ENCODE results near the gene MRPL22.

Gene MRPL22

GRCh38 chr5:154947778-154948177 lies 6.9 kb downstream of the MRPL22 start:
- Histone ChIP-seq H3K27me3 (ENCODE audit: insufficient read depth, low read length, poor library complexity) (no peaks in the 10 kb centered on the region), H3K4me1 (ENCODE audit: insufficient read depth, low read length) (peaks cover 12% of the 10 kb centered on the region), H4K20me1 (ENCODE audit: insufficient read depth, low read length) (peaks cover 11% of the 10 kb centered on the region), H2AFZ (ENCODE audit: low read depth, low read length) (no peak overlapping the region), H3K36me3 (ENCODE audit: insufficient read depth, low read length) (peaks cover 11% of the 10 kb centered on the region; the same call in 1 of the 2 replicates), H3K79me2 (ENCODE audit: insufficient read depth, low read length) (peaks cover 87% of the 10 kb centered on the region), H3K4me3 (ENCODE audit: low read depth in 1 of 2, low read length in 2 of 2) (no peak overlapping the region), H3K9ac (ENCODE audit: low read depth, low read length) (no peak overlapping the region), H3K4me2 (ENCODE audit: insufficient read depth, low read length) (no peak overlapping the region), H3K27ac (ENCODE audit: low read length) (no peak overlapping the region), H3K9me3 (ENCODE audit: insufficient read depth, low read length, severe bottlenecking) (no peaks in the 10 kb centered on the region)
- TF ChIP-seq EZH2 (IDR thresholded peaks at IDR 0.05; ENCODE audit: borderline replicate concordance, low read depth, low read length, severe bottlenecking) (no peak), CTCF (IDR thresholded peaks at IDR 0.05; ENCODE audit: borderline replicate concordance, extremely low read depth, low read length, poor library complexity, severe bottlenecking) (no peak)
- DNase-seq (no peak), ATAC-seq (ENCODE audit: insufficient read depth, low read depth) (no peak)

- Histone ChIP-seq H2AFZ (ENCODE audit: low read depth, low read length) (no peak overlapping the region), H3K9me3 (ENCODE audit: insufficient read depth, low read length, severe bottlenecking) (no peaks in the 10 kb centered on the region), H3K4me1 (ENCODE audit: insufficient read depth, low read length) (peaks cover 6% of the 10 kb centered on the region), H3K4me2 (ENCODE audit: insufficient read depth, low read length) (no peak overlapping the region), H3K36me3 (ENCODE audit: insufficient read depth, low read length) (peaks cover 8% of the 10 kb centered on the region; the same call in 1 of the 2 replicates), H3K4me3 (ENCODE audit: low read depth in 1 of 2, low read length in 2 of 2) (no peak overlapping the region), H3K27me3 (ENCODE audit: insufficient read depth, low read length, poor library complexity) (no peaks in the 10 kb centered on the region), H3K27ac (ENCODE audit: low read length) (no peak overlapping the region), H4K20me1 (ENCODE audit: insufficient read depth, low read length) (peaks cover 11% of the 10 kb centered on the region), H3K9ac (ENCODE audit: low read depth, low read length) (no peak overlapping the region), H3K79me2 (ENCODE audit: insufficient read depth, low read length) (peaks cover 81% of the 10 kb centered on the region)
- DNase-seq (no peak), ATAC-seq (ENCODE audit: insufficient read depth, low read depth) (no peak)
- TF ChIP-seq CTCF (IDR thresholded peaks at IDR 0.05; ENCODE audit: borderline replicate concordance, extremely low read depth, low read length, poor library complexity, severe bottlenecking), result no peak
- TF ChIP-seq EZH2 (IDR thresholded peaks at IDR 0.05; ENCODE audit: borderline replicate concordance, low read depth, low read length, severe bottlenecking), result no peak
Measured at GRCh38 chr5:154948313-154948712, 7.4 kb downstream of the MRPL22 start.

- H3K4me2 ChIP-seq (ENCODE audit: insufficient read depth, low read length), result no peak overlapping the region
- H3K36me3 ChIP-seq (ENCODE audit: insufficient read depth, low read length), result peaks cover 8% of the 10 kb centered on the region; the same call in 1 of the 2 replicates
- H3K9me3 ChIP-seq (ENCODE audit: insufficient read depth, low read length, severe bottlenecking), result no peaks in the 10 kb centered on the region
- ATAC-seq (ENCODE audit: insufficient read depth, low read depth) (no peak), DNase-seq (no peak)
- peaks cover 11% of the 10 kb centered on the region for H4K20me1 ChIP-seq (ENCODE audit: insufficient read depth, low read length)
- H3K27me3 ChIP-seq (ENCODE audit: insufficient read depth, low read length, poor library complexity), result no peaks in the 10 kb centered on the region
- no peak for TF ChIP-seq CTCF (IDR thresholded peaks at IDR 0.05; ENCODE audit: borderline replicate concordance, extremely low read depth, low read length, poor library complexity, severe bottlenecking)
- TF ChIP-seq EZH2 (IDR thresholded peaks at IDR 0.05; ENCODE audit: borderline replicate concordance, low read depth, low read length, severe bottlenecking), result no peak
- H3K4me3 ChIP-seq (ENCODE audit: low read depth in 1 of 2, low read length in 2 of 2), result no peak overlapping the region
- H3K9ac ChIP-seq (ENCODE audit: low read depth, low read length), result no peak overlapping the region
- no peak overlapping the region for H3K27ac ChIP-seq (ENCODE audit: low read length)
- H2AFZ ChIP-seq (ENCODE audit: low read depth, low read length), result no peak overlapping the region
- peaks cover 72% of the 10 kb centered on the region for H3K79me2 ChIP-seq (ENCODE audit: insufficient read depth, low read length)
- peaks cover 6% of the 10 kb centered on the region for H3K4me1 ChIP-seq (ENCODE audit: insufficient read depth, low read length)
Measured at GRCh38 chr5:154949781-154950180, 8.9 kb downstream of the MRPL22 start.

- Histone ChIP-seq H3K36me3 (ENCODE audit: insufficient read depth, low read length) (peaks cover 53% of the 10 kb centered on the region), H2AFZ (ENCODE audit: low read depth, low read length) (no peak overlapping the region), H3K9ac (ENCODE audit: low read depth, low read length) (no peak overlapping the region), H3K27me3 (ENCODE audit: insufficient read depth, low read length, poor library complexity) (no peaks in the 10 kb centered on the region), H3K9me3 (ENCODE audit: insufficient read depth, low read length, severe bottlenecking) (no peaks in the 10 kb centered on the region), H4K20me1 (ENCODE audit: insufficient read depth, low read length) (no peaks in the 10 kb centered on the region), H3K4me1 (ENCODE audit: insufficient read depth, low read length) (no peaks in the 10 kb centered on the region), H3K4me3 (ENCODE audit: low read depth in 1 of 2, low read length in 2 of 2) (no peak overlapping the region), H3K79me2 (ENCODE audit: insufficient read depth, low read length) (peaks cover 8% of the 10 kb centered on the region), H3K4me2 (ENCODE audit: insufficient read depth, low read length) (no peak overlapping the region), H3K27ac (ENCODE audit: low read length) (no peak overlapping the region)
- no peak for ATAC-seq (ENCODE audit: insufficient read depth, low read depth)
- DNase-seq, result no peak
- TF ChIP-seq EZH2 (IDR thresholded peaks at IDR 0.05; ENCODE audit: borderline replicate concordance, low read depth, low read length, severe bottlenecking), result no peak
- TF ChIP-seq CTCF (IDR thresholded peaks at IDR 0.05; ENCODE audit: borderline replicate concordance, extremely low read depth, low read length, poor library complexity, severe bottlenecking), result no peak
Measured at GRCh38 chr5:154956712-154957111, 15.8 kb downstream of the MRPL22 start.
